Pons (tissue), 1 donor: ENCODE measurements around the gene OR1E2.
"Not testable (repeated sequence)": the region's sequence is repeated elsewhere in the genome, so short reads cannot be mapped to it uniquely, and the experiment has no call there.

Experiments used
- DNase-seq: peaks from one replicate; pipeline ENCODE4 v3.0.0-alpha.2; 2016; ENCODE audit warnings: low spot score

Gene OR1E2

DNA sequence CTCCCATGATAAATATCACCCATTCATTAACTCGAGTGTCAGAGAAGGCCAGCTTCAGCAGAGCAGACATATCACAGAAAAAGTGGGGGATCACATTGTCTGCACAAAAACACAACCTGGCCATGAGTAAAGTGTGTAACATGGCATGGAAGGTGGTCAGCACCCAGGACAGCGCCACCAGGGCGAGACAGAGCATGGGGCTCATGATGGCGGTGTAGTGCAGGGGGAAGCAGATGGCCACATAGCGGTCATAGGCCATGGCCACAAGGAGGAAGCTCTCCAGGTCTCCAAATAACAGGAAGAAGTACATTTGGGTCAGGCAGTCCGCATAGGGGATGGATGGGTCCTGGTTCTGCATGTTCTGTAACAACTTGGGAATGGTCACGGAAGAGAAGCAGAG, 35.8 kb downstream of the OR1E2 start:
- DNase-seq: not testable (repeated sequence)

DNA sequence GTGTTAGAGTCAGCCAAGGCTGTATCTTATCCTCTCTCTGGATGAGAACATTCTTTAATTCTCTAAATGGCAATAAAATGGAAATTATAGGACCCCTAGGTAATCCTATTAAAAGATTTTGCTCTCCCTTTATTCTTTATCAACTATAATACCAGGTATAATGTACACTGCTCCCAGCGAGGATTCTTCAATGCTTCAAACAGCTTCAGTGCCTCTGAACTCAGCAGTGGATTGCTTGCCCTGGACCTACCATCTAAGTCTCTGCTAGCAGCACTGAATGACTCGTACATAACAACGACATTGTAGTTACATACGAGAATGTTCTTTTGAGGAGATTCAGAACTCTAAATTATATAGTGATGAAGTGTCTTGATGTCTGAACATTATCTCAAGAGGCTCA, 43.9 kb downstream of the OR1E2 start:
- no peak for DNase-seq

DNA sequence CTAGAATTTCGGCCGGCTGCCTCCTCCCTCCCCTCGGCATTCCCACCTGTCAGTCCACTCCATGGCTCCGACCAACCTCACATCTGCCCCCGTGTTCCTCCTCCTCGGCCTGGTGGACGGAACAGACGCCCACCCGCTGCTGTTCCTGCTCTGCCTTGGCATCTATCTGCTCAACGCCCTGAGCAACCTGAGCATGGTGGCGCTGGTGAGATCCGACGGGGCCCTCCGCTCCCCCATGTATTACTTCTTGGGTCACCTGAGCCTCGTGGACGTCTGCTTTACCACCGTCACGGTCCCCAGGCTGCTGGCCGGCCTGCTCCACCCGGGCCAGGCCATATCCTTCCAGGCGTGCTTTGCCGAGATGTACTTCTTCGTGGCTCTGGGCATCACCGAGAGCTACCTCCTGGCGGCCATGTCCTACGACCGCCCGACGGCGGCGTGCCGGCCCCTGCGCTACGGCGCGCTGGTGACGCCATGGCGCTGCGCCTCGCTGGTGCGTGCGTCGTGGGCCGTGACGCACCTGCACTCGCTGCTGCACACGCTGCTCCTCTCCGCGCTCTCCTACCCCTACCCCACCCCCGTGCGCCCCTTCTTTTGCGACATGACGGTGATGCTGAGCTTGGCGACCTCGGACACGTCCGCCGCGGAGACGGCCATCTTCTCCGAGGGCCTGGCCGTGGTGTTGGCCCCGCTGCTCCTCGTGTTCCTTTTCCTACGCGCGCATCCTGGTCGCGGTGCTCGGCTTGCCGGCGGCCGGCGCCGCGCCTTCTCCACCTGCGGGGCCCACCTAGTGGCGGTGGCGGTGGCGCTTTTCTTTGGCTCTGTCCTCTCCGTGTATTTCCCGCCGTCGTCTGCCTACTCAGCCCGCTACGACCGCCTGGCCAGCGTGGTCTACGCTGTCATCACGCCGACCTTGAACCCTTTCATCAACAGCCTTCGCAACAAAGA, 47.5 kb downstream of the OR1E2 start, which contains the start of gene OR3A2:
TSS of gene OR3A2 (minus strand) at position 440 of the 948 bp plus-strand sequence.
- no peak for DNase-seq
